Stimulated activated effector memory CD8-positive, alpha-beta T cell treated with anti-CD3 and anti-CD28 coated beads, Interleukin-12 subunit alpha, Interleukin-12 subunit beta, amount 100 ng/mL, for 72 hours (primary cell): Measurements from ENCODE around the gene MAP3K21.

Experiments
- ATAC-seq: fragments of 150-1000 bp; cut with Tn5 transposase; 2 replicates; pipeline ENCODE4 v1.10.0; 2021
- DNase-seq, 2 donors: peaks; one replicate each; pipeline ENCODE4 v3.0.0; 2021 to 2022; ENCODE audit warnings: low spot score in 2 of 2
- H3K27ac Mint-ChIP-seq: one replicate; pipeline ENCODE4 v1.8.0; 2022; ENCODE audit warnings: mild to moderate bottlenecking, mixed read lengths
- H3K36me3 Mint-ChIP-seq: one replicate; pipeline ENCODE4 v1.8.0; 2022; ENCODE audit warnings: mild to moderate bottlenecking, mixed read lengths
- H3K4me1 Mint-ChIP-seq: one replicate; pipeline ENCODE4 v1.8.0; 2022; ENCODE audit warnings: mixed read lengths
- H3K4me3 Mint-ChIP-seq: one replicate; pipeline ENCODE4 v1.8.0; 2022; ENCODE audit warnings: mild to moderate bottlenecking, mixed read lengths
- H3K9me3 Mint-ChIP-seq: one replicate; pipeline ENCODE4 v1.8.0; 2022; ENCODE audit warnings: mixed read lengths

The MAP3K21 gene

DNA sequence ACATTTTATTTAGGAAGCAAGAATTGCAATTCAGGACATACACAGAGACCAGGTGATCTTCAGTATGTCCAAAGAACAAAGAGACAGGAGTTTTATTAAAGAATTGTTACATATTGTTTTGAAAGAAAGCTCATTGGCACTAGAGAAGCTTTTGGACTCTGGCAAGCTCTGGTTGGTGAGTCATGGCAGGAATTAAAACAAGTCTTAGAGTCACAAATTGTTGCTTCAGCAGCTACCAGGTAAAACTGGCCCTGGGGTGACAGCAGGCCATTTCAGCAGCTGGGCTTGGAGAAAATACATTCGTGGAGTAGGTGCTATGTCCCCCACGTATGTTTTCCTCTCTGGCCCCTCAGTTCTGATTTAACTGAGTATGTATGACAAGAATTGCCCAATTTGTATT lies 58.8 kb downstream of the MAP3K21 start:
- no peak overlapping the region for H3K4me3 Mint-ChIP-seq
- H3K36me3 Mint-ChIP-seq, result no peaks in the 10 kb centered on the region
- no peak overlapping the region for H3K27ac Mint-ChIP-seq
- H3K4me1 Mint-ChIP-seq, result no peaks in the 10 kb centered on the region
- H3K9me3 Mint-ChIP-seq, result no peaks in the 10 kb centered on the region
- DNase-seq (no peak), ATAC-seq (no peak)

DNA sequence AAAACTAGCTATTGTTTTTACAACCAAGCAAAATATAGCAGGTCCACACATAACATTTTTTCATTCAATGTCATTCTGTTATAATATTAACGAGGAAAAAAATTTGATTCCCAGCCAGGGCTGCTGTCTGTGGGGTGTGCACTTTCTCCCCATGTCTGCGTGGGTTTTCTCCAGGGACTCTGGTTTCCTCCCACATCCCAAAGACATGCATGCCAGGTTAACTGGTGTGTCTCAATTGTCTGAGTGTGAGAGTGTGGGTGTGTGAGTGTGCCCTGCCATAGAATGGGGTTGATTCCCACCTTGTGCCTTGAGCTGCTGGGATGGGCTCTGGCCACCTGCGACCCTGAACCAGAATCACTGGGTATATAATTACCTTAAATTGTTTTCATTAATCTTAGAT lies 60.1 kb downstream of the MAP3K21 start:
- DNase-seq, result no peak
- Mint-ChIP-seq H3K4me1 (no peaks in the 10 kb centered on the region), H3K9me3 (no peaks in the 10 kb centered on the region), H3K4me3 (no peak overlapping the region), H3K36me3 (no peaks in the 10 kb centered on the region), H3K27ac (no peak overlapping the region)
- ATAC-seq, result no peak

GRCh38 chr1:233389169-233389568 lies 61.6 kb downstream of the MAP3K21 start:
- no peaks in the 10 kb centered on the region for H3K36me3 Mint-ChIP-seq
- ATAC-seq, result no peak

GRCh38 chr1:233389893-233390292 lies 62.4 kb downstream of the MAP3K21 start:
- Mint-ChIP-seq H3K27ac (no peak overlapping the region), H3K4me1 (no peaks in the 10 kb centered on the region), H3K36me3 (no peaks in the 10 kb centered on the region), H3K4me3 (no peak overlapping the region), H3K9me3 (no peaks in the 10 kb centered on the region)
- peak; percentile 28 for ATAC-seq
- DNase-seq, result no peak

More at GRCh38 chr1:233389169-233389568, 61.6 kb downstream of the MAP3K21 start:
- no peak overlapping the region for H3K27ac Mint-ChIP-seq
- H3K9me3 Mint-ChIP-seq, result no peaks in the 10 kb centered on the region
- DNase-seq, result no peak
- no peak overlapping the region for H3K4me3 Mint-ChIP-seq
- no peaks in the 10 kb centered on the region for H3K4me1 Mint-ChIP-seq

- Mint-ChIP-seq H3K4me3 (no peak overlapping the region), H3K27ac (no peak overlapping the region), H3K9me3 (no peaks in the 10 kb centered on the region), H3K4me1 (no peaks in the 10 kb centered on the region), H3K36me3 (no peaks in the 10 kb centered on the region)
- DNase-seq, result no peak
- ATAC-seq, result no peak
These were observed 63.6 kb downstream of the MAP3K21 start for GRCh38 chr1:233390842-233391737.

GRCh38 chr1:233393084-233393840 lies 65.7 kb downstream of the MAP3K21 start:
- no peak for ATAC-seq
- no peak for DNase-seq
- no peak overlapping the region for H3K4me3 Mint-ChIP-seq

GRCh38 chr1:233393926-233394680 lies 66.6 kb downstream of the MAP3K21 start:
- H3K4me3 Mint-ChIP-seq, result no peak overlapping the region
- DNase-seq (no peak), ATAC-seq (no peak)
- H3K4me1 Mint-ChIP-seq, result no peaks in the 10 kb centered on the region
- no peaks in the 10 kb centered on the region for H3K36me3 Mint-ChIP-seq
- no peaks in the 10 kb centered on the region for H3K9me3 Mint-ChIP-seq
- H3K27ac Mint-ChIP-seq, result no peak overlapping the region

More at GRCh38 chr1:233393084-233393840, 65.7 kb downstream of the MAP3K21 start:
- Mint-ChIP-seq H3K9me3 (no peaks in the 10 kb centered on the region), H3K27ac (no peak overlapping the region), H3K36me3 (no peaks in the 10 kb centered on the region), H3K4me1 (no peaks in the 10 kb centered on the region)

- Mint-ChIP-seq H3K9me3 (no peaks in the 10 kb centered on the region), H3K4me3 (no peak overlapping the region), H3K4me1 (no peaks in the 10 kb centered on the region), H3K36me3 (no peaks in the 10 kb centered on the region), H3K27ac (no peak overlapping the region)
- DNase-seq (no peak), ATAC-seq (peak; percentile 69)
These were observed 67.6 kb downstream of the MAP3K21 start for GRCh38 chr1:233394860-233395717.

DNA sequence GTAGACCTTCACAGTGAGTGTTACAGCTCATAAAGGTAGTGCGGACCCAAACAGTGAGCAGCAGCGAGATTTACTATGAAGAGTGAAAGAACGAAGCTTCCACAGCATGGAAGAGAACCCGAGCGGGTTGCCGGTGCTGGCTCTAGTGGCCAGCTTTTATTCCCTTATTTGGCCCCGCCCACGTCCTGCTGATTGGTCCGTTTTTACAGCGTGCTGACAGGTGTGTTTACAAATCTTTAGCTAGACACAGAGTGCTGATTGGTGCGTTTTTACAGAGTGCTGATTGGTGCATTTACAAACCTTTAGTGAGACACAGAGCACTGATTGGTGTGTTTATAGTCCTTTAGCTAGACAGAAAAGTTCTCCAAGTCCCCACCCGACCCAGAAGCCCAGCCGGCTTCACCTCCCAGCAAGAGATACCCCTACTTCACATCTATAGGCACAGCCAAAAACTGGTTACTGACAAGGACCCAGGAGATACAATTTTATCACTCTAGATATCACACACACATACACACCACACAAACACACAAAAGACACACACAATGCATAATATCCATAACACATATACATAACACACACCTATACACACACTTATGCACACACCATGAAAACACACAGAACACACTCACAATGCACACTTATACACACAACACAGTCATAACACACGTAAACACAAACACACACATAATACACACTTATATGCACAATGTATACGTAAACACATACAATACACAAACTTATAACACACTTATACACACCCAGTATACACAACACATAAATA lies 68.5 kb downstream of the MAP3K21 start:
- no peaks in the 10 kb centered on the region for H3K4me1 Mint-ChIP-seq
- no peaks in the 10 kb centered on the region for H3K36me3 Mint-ChIP-seq
- DNase-seq (no peak), ATAC-seq (no peak)
- H3K27ac Mint-ChIP-seq, result no peak overlapping the region
- no peaks in the 10 kb centered on the region for H3K9me3 Mint-ChIP-seq
- no peak overlapping the region for H3K4me3 Mint-ChIP-seq

- Mint-ChIP-seq H3K27ac (no peak overlapping the region), H3K4me1 (peaks cover 4% of the 10 kb centered on the region), H3K9me3 (peaks cover 11% of the 10 kb centered on the region), H3K4me3 (no peak overlapping the region), H3K36me3 (no peaks in the 10 kb centered on the region)
- DNase-seq (no peak), ATAC-seq (peak; percentile 27)
These were observed 78.9 kb downstream of the MAP3K21 start for GRCh38 chr1:233406339-233406960.

DNA sequence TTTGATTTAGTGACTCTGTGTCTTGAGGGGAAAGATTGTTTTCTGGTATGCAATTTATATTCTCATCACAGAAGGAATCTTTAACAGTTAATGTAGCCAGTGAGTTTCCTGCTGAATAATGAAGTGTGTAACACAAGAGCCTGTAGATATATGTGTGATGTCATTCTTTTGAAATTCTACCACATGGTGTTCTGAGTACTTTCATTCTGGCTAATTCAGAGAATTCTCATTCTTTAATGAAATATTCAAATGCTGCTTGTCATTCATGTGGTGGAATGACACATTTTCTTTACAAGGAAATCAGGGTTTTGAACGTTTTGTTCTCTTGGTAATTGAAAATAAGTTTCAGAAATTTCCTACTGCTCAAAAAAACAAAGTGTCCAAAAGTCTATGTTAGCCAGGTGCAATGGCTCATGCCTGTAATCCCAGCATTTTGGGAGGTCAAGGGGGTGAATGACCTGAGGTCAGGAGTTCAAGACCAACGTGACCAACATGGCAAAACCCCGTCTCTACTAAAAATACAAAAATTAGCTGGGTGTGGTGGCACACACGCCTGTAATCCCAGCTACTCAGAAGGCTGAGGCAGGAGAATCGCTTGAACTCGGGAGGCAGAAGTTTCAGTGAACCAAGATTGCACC lies 79.6 kb downstream of the MAP3K21 start:
- H3K36me3 Mint-ChIP-seq, result no peaks in the 10 kb centered on the region
- DNase-seq (no peak), ATAC-seq (peak; percentile 97)
- H3K27ac Mint-ChIP-seq, result no peak overlapping the region
- H3K4me3 Mint-ChIP-seq, result no peak overlapping the region
- H3K4me1 Mint-ChIP-seq, result peaks cover 4% of the 10 kb centered on the region
- H3K9me3 Mint-ChIP-seq, result peaks cover 11% of the 10 kb centered on the region

GRCh38 chr1:233409540-233409939 lies 82.0 kb downstream of the MAP3K21 start:
- no peaks in the 10 kb centered on the region for H3K36me3 Mint-ChIP-seq
- peaks cover 8% of the 10 kb centered on the region for H3K9me3 Mint-ChIP-seq
- no peak overlapping the region for H3K27ac Mint-ChIP-seq
- no peak for ATAC-seq
- H3K4me1 Mint-ChIP-seq, result peaks cover 4% of the 10 kb centered on the region
- H3K4me3 Mint-ChIP-seq, result no peak overlapping the region
- no peak for DNase-seq

DNA sequence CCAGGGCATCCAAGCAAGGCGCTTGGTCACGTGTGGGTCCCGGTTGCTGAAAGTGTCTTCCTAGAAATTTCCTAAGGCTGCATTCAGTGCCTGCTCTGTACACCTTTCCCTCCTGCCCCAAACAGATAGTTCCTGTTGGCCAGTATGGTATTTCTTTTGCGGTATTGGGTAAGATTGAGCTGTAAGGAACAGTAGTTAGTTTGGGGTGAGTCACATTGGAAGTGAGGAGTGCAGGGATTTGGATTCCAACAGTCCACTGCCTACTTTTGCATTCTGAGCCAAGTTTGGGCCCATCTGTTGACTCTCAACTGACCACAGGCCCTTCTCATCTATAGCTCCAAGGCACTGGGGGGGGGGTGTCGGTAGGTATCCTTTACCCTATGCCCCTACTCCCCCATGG lies 83.4 kb downstream of the MAP3K21 start:
- ATAC-seq, result no peak
- no peaks in the 10 kb centered on the region for H3K36me3 Mint-ChIP-seq
- H3K4me3 Mint-ChIP-seq, result no peak overlapping the region
- no peak for DNase-seq
- peaks cover 4% of the 10 kb centered on the region for H3K4me1 Mint-ChIP-seq
- H3K27ac Mint-ChIP-seq, result no peak overlapping the region
- peaks cover 8% of the 10 kb centered on the region for H3K9me3 Mint-ChIP-seq
